GM12801 (cell line): Measurements from ENCODE around the gene FBXO9.

Experiments
- TF ChIP-seq, protein P1 (sequence below): IDR thresholded peaks from one replicate; pipeline ENCODE4 v1.5.1; 2011; ENCODE audit warnings: control low read depth; ENCODE audit not compliant: insufficient read length; ENCODE audit errors: extremely low read depth

FBXO9 gene

GRCh38 chr6:53100561-53100960, 35.4 kb downstream of the FBXO9 start:
- TF ChIP-seq, protein P1, sequence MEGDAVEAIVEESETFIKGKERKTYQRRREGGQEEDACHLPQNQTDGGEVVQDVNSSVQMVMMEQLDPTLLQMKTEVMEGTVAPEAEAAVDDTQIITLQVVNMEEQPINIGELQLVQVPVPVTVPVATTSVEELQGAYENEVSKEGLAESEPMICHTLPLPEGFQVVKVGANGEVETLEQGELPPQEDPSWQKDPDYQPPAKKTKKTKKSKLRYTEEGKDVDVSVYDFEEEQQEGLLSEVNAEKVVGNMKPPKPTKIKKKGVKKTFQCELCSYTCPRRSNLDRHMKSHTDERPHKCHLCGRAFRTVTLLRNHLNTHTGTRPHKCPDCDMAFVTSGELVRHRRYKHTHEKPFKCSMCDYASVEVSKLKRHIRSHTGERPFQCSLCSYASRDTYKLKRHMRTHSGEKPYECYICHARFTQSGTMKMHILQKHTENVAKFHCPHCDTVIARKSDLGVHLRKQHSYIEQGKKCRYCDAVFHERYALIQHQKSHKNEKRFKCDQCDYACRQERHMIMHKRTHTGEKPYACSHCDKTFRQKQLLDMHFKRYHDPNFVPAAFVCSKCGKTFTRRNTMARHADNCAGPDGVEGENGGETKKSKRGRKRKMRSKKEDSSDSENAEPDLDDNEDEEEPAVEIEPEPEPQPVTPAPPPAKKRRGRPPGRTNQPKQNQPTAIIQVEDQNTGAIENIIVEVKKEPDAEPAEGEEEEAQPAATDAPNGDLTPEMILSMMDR = no peak

GRCh38 chr6:53101006-53101405, 35.8 kb downstream of the FBXO9 start:
- TF ChIP-seq, protein P1 = no peak

GRCh38 chr6:53103993-53104675, 38.9 kb downstream of the FBXO9 start:
- TF ChIP-seq, protein P1 = no peak

- TF ChIP-seq, protein P1 = no peak
Observed at GRCh38 chr6:53104916-53105315, 39.7 kb downstream of the FBXO9 start.

DNA sequence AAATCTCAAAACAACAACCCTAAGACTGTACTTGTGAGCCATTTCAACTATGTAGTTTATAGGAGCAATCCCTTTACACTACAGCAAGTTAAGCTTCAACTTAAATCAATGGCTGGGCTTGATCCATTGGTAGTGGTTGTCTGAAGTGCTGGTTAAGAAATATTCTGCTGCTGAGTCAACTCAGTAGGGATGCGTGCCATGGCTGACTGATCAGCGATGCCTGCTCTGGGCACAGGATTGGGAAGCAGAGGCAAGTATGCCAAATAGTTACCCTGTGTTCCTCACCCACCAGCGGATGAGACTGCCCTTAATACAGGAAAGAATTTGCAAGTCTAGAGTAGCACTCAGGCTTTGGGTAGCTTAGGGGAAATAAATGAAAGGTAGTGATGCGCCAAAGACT, 41.9 kb downstream of the FBXO9 start:
- TF ChIP-seq, protein P1 = no peak

DNA sequence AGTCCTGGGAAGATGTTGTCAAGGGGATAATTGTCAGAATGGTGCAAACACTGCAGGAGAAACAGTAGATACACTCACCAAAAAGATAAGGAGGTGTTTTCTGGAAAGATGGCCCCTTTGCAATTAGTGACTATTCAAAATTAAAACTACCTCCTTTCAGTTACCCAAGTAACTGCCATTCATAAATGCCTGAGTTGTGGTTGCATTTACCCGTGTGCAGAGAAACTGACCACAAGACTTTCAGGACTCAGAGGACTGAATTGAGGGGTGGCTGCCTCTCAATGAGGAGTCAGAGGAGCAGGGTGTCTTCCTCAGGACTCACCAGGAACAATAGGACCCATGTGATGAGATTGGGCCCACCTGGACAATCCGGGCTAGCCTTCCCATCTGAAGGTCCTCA, 44.4 kb downstream of the FBXO9 start:
- TF ChIP-seq, protein P1 = no peak

DNA sequence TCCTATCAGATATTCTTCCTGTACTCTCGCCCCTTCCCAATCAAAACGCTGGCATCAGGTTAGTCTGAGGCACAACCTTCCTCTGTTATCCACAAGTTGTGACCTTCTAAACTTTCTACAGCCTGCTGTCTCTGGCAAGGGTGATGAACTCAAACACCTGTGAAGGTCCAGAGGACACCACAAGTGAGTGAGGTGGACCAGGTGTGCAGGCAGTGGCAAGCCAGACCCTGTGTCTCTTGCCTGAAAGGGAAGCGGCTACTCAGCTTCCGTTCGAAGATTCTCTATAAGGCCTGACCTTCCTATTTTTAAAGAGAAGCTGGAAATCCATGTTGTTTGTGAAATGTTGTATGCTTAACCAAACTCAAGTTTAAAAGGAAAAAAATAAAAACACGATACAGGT, 46.7 kb downstream of the FBXO9 start:
- TF ChIP-seq, protein P1 = no peak
